Breast epithelium (tissue), 4 donors: ENCODE results near the gene AEBP1. TPM values are rescaled to one million over a fixed set of nuclear protein-coding genes. Genes with fewer than 3 reads are reported as not detected.
A peak's percentile ranks its signal among the peaks of the same experiment; 100 is the strongest.

Experiments
- DNase-seq, 2 donors: peaks; one replicate each; pipeline ENCODE4 v3.0.0-alpha.2; 2019; ENCODE audit warnings: low spot score in 2 of 2
- H3K27ac ChIP-seq, 2 donors: fragments of 200-600 bp; sonication (generic) in 1 of 2; one replicate each; pipeline ENCODE4 v1.5.1; 2016 to 2019; ENCODE audit warnings: mild to moderate bottlenecking in 1 of 2
- H3K27me3 ChIP-seq, 2 donors: fragments of 200-600 bp; sonication (generic) in 1 of 2; one replicate each; pipeline versions ENCODE4 v1.5.1 to v1.6.0; 2017 to 2019; ENCODE audit warnings: control low read depth in 1 of 2, mild to moderate bottlenecking in 1 of 2
- H3K36me3 ChIP-seq: fragments of 200-600 bp; one replicate; pipeline ENCODE4 v1.5.1; 2019
- H3K4me1 ChIP-seq, 2 donors: fragments of 200-600 bp; sonication (generic); one replicate each; pipeline ENCODE4 v1.5.1; 2016 to 2019; ENCODE audit warnings: control low read depth in 1 of 2
- H3K4me3 ChIP-seq, 3 donors: fragments of 200-600 bp; sonication (generic); 1 replicate in 2 of 3; 2 replicates in 1 of 3; pipeline ENCODE4 v1.5.1; 2016 to 2019; ENCODE audit warnings: mild to moderate bottlenecking in 3 of 3, moderate library complexity in 2 of 3
- H3K9me3 ChIP-seq, 2 donors: fragments of 200-600 bp; sonication (generic) in 1 of 2; one replicate each; pipeline ENCODE4 v1.5.1; 2016 to 2019; ENCODE audit warnings: control low read depth in 1 of 2
- CTCF ChIP-seq, 3 donors: fragments of 450-650 bp; IDR thresholded peaks; one replicate each; pipeline ENCODE4 v1.5.1; 2016 to 2017; ENCODE audit warnings: antibody characterized with exemption in 3 of 3, mild to moderate bottlenecking in 3 of 3, moderate library complexity in 3 of 3
- POLR2A ChIP-seq: fragments of 450-650 bp; IDR thresholded peaks from one replicate; pipeline ENCODE4 v1.6.1; 2016; ENCODE audit warnings: antibody characterized with exemption, mild to moderate bottlenecking, moderate library complexity
- POLR2AphosphoS5 ChIP-seq, 3 donors: sonication (generic); formaldehyde crosslinking; IDR thresholded peaks; one replicate each; pipeline ENCODE4 v1.6.1; 2017; ENCODE audit warnings: antibody characterized with exemption in 3 of 3
- intact Hi-C: fragments of 100-400 bp; cut with DNase I; formaldehyde crosslinking; loops from one replicate; pipeline ENCODE4 v1.15.1; 2023; ENCODE audit warnings: low total_unique reads
- total RNA-seq, 3 donors: library from RNA; depleted of rRNA; stranded (reverse); fragments of >200 nt; gene quantifications; one replicate each; pipeline ENCODE4 v1.1.0, GENCODE V29; 2016

Gene AEBP1
- total RNA-seq, 3 donors from 2014 or later, result 85.6 to 300 (median 145) TPM

- no peak for TF ChIP-seq CTCF (IDR thresholded peaks at IDR 0.05)
- no peak for TF ChIP-seq POLR2A
- no peak for TF ChIP-seq POLR2AphosphoS5 (IDR thresholded peaks at IDR 0.05)
- intact Hi-C loops, result no loop called here
- Histone ChIP-seq H3K9me3 (no peaks in the 10 kb centered on the region), H3K4me3 (no peak overlapping the region), H3K27me3 (no peaks in the 10 kb centered on the region), H3K27ac (no peak overlapping the region), H3K36me3 (no peaks in the 10 kb centered on the region), H3K4me1 (no peaks in the 10 kb centered on the region)
- peak in 1 of 2 donors; percentile 46 for DNase-seq
Observed at GRCh38 chr7:44151956-44152355, 47.8 kb downstream of the AEBP1 start.

GRCh38 chr7:44152971-44153947 lies 49.1 kb downstream of the AEBP1 start:
- Histone ChIP-seq H3K27ac (no peak overlapping the region), H3K36me3 (no peaks in the 10 kb centered on the region), H3K27me3 (no peaks in the 10 kb centered on the region), H3K9me3 (no peaks in the 10 kb centered on the region), H3K4me3 (no peak overlapping the region), H3K4me1 (no peaks in the 10 kb centered on the region)
- peak in 1 of 2 donors; percentile 28 for DNase-seq
- intact Hi-C loops, result no loop called here
- TF ChIP-seq POLR2A (no peak), POLR2AphosphoS5 (IDR thresholded peaks at IDR 0.05) (no peak), CTCF (IDR thresholded peaks at IDR 0.05) (no peak)

DNA sequence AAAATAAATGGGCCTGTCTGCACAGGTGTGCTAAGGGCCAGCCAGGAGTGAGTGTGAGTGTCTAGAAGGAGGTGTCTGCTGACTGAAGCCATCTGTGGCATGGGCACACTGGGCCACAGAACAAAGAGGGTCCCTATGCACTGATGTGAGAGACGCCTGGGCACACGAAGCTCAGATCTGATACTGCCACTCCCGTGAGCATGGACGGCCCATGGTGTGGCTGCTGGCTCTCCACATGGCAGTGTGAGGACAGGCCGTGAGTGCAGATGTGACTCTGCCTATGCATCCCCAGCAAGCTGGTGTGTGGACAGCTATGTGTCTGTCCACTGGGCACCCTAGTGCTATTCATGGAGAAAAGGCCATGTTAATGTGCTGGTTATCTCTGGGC lies 49.8 kb downstream of the AEBP1 start:
- no peaks in the 10 kb centered on the region for H3K9me3 ChIP-seq
- H3K4me3 ChIP-seq, result no peak overlapping the region
- peak in 1 of 2 donors; percentile 31 for DNase-seq
- TF ChIP-seq CTCF (IDR thresholded peaks at IDR 0.05) (no peak), POLR2AphosphoS5 (IDR thresholded peaks at IDR 0.05) (no peak), POLR2A (no peak)
- intact Hi-C loops, result no loop called here
- no peaks in the 10 kb centered on the region for H3K36me3 ChIP-seq
- no peaks in the 10 kb centered on the region for H3K27me3 ChIP-seq
- H3K27ac ChIP-seq, result no peak overlapping the region
- H3K4me1 ChIP-seq, result no peaks in the 10 kb centered on the region

DNA sequence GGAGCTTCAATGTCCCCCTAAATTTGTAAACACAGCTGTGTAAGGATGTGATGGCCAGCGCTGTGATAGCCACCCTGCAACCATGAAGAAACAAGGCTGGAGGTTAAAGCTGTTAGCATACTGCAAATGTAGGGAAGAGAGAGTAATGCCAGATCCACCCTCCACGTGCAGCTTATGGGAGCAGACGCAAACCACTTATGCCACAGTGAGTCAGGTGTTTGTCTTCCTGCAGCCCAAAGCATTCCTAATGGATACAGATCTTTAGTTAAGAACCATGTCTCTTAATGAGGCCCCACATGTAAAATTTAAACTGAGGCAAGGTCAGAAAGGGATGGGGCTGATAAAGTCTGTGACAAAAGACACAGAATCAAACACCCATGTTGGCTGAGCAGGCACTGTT lies 50.6 kb downstream of the AEBP1 start:
- Histone ChIP-seq H3K27me3 (no peaks in the 10 kb centered on the region), H3K4me3 (no peak overlapping the region), H3K9me3 (no peaks in the 10 kb centered on the region), H3K4me1 (no peaks in the 10 kb centered on the region), H3K36me3 (no peaks in the 10 kb centered on the region), H3K27ac (no peak overlapping the region)
- DNase-seq, result peak in 1 of 2 donors; percentile 3
- TF ChIP-seq POLR2AphosphoS5 (IDR thresholded peaks at IDR 0.05), result no peak
- TF ChIP-seq POLR2A, result no peak
- no peak for TF ChIP-seq CTCF (IDR thresholded peaks at IDR 0.05)
- intact Hi-C loops, result no loop called here
